ENCODE results near the gene NT5E.

GRCh38 chr6:85460154-85460920 is 10.5 kb downstream of the NT5E start:
- TF ChIP-seq CTCF (conservative IDR thresholded peaks at IDR 0.05) (no peak), ZFX (IDR thresholded peaks at IDR 0.05) (no peak)

All from C4-2B (cell line).